GM12864 (cell line): ENCODE results near the gene HEXD.

Experiments
- DNase-seq: peaks from one replicate; pipeline ENCODE4 v3.0.0-alpha.2; 2011; ENCODE audit warnings: low read depth
- H3K4me3 ChIP-seq: 2 replicates; pipeline ENCODE4 v1.5.1; 2011; ENCODE audit warnings: mild to moderate bottlenecking, low read depth, low read length, control low read depth
- CTCF ChIP-seq: IDR thresholded peaks from 2 replicates; pipeline ENCODE4 v1.5.1; 2011; ENCODE audit warnings: low read depth, mild to moderate bottlenecking, moderate library complexity, low read length, control low read depth, inconsistent platforms; ENCODE audit errors: missing control alignments

The HEXD gene

GRCh38 chr17:82439194-82439828 lies 21.2 kb downstream of the HEXD start:
- TF ChIP-seq CTCF = no peak
- DNase-seq = no peak
- H3K4me3 ChIP-seq = no peak overlapping the region

GRCh38 chr17:82439829-82440365 lies 21.8 kb downstream of the HEXD start:
- no peak overlapping the region for H3K4me3 ChIP-seq
- TF ChIP-seq CTCF = no peak
- DNase-seq = no peak

- TF ChIP-seq CTCF = no peak
- DNase-seq = no peak
- H3K4me3 ChIP-seq = no peak overlapping the region
Measured at GRCh38 chr17:82440469-82440981, 22.4 kb downstream of the HEXD start.

GRCh38 chr17:82440991-82441627 lies 23.0 kb downstream of the HEXD start:
- no peak overlapping the region for H3K4me3 ChIP-seq
- TF ChIP-seq CTCF = no peak
- DNase-seq = no peak

- no peak overlapping the region for H3K4me3 ChIP-seq
- no peak for DNase-seq
- TF ChIP-seq CTCF = no peak
Measured at GRCh38 chr17:82441691-82442487, 23.7 kb downstream of the HEXD start.

GRCh38 chr17:82442643-82443464 lies 24.7 kb downstream of the HEXD start:
- H3K4me3 ChIP-seq = no peak overlapping the region
- no peak for DNase-seq
- TF ChIP-seq CTCF = no peak
